Activated CD4-positive, alpha-beta T cell treated with anti-CD3 and anti-CD28 coated beads, Interleukin-2, amount 50 U/mL, for 48 hours (primary cell): ENCODE results near the gene ACOX1.

Source experiments
- DNase-seq, 2 experiments: peaks; one replicate each; pipeline ENCODE4 v3.0.0-alpha.2; 2020

ACOX1 gene

GRCh38 chr17:75927286-75927922, 51.6 kb downstream of the ACOX1 start:
- no peak for DNase-seq

- no peak for DNase-seq
These were observed 52.5 kb downstream of the ACOX1 start for GRCh38 chr17:75926456-75926855.

DNA sequence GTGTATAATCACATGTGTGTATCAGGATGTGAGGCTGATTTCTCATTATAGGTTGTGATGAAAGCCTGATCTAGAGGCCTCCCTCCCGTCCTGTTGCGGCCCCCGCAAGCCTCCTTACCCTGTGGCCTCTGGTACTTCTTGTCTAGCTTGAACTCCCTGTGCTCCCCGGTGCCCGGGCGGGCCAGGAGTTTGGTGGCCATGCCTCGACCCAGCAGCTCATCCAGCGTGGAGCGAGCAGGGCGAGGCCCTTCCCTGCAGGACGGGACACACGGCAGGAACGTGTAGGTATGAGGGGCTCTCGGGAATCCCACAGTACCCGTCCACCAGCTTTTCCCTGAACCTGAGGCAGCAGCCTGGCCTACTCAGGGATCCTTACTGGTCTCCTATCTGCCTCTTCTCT, 53.1 kb downstream of the ACOX1 start:
- DNase-seq: no peak

GRCh38 chr17:75925103-75925502, 53.9 kb downstream of the ACOX1 start:
- no peak for DNase-seq

DNA sequence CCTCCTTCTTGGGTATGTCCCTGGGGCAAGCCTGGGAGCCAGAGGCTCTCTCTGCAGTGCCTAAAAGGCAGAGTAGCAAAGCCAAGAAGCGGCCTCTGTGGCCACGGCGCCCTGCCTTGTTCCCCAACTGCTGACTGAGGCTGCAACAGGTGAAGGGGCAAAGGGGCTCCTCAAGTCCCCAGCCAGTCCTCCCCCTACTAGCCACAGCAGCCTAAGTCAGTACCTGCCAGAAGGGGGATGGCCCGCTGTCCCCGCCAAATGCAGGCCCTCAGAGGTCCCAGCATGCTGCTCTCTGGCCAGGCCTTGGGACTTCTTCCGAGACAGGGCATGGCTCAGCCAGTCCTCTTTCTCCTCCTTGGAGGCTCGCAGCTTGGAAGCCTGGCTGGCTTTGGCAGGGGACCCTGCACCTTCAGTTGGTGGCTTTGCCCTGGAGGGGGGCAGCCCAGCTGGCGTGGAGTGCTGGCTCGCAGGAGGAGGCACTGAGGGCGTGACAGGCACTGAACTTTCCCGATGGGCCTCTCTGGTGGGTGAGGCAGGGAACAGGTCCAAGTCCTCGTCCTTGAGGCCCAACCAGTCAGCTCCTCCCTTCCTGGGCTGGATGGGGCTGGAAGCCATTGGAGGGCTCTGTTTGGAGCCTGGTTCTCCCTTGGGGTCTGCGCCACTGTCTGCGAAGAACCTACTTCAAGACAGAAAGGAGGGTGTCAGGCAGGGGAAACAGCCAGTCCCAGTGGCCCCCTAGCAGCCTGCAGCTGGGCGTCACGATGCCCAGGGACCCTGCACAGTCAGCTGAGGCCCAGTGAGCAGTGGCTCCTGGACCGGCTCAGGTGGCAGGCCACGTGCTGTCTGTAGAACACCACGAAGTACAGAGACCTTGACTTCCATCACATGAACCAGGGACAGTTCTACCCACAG, 55.7 kb downstream of the ACOX1 start:
- DNase-seq: no peak

DNA sequence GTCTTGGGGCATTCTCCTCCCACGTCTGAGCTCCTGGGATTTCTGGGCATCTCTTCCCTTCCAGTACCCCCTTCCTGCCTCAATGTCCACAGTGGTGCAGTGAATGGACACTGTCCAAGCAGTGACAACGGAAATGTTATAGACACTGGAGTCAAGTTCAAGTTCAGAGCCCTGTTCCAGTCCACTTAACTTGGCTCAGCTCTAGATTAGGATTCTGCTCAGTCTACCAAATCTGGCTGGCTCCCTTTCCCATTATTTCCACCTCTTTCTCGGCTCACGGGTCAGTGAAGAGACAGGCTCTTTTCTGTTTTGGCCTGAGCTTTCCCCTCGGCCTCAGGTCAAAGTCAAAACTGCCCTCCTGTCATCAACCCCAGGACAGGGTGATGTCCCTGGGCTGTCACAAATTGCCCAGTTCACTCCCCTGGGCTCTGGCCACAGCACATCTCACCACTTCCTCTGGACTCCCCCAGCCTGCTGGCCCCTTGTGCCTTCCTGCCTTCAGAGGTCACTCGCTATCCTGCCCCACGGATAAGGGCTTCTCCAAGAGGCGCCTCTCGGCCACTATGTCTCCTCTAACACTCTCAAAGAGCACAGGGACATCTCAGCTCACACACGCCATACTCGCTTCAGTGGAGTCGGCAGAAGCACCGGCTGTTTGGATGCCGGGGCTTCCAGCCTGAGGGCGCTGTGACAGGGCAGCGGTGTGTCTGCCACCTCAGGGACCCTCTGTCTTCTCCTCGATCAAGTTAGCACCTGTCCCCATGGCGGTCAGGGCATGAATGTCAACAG, 56.6 kb downstream of the ACOX1 start:
- no peak for DNase-seq

GRCh38 chr17:75921596-75921995, 57.4 kb downstream of the ACOX1 start:
- no peak for DNase-seq

- no peak for DNase-seq
These were observed 58.9 kb downstream of the ACOX1 start for GRCh38 chr17:75920045-75920560.

DNA sequence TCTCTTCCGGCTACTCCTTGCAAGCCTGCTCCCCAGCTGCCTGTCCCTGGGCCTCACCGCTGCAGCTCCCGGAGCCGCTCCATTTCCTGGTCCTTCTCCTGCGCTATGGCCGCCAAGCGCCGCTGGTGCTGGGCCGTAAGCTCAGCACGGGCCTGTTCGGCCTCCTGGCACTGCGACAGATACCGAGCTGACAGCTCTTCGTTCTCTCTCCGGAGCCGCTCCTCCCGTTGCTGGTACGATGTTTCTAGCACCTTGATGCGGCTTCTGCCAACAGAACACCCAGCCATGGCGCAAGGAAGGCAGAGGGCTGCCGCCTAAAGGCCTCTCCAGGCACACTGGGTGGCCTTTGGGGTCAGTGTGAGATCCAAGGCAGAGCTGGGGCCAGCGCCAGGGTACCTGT, 59.4 kb downstream of the ACOX1 start:
- DNase-seq: no peak

DNA sequence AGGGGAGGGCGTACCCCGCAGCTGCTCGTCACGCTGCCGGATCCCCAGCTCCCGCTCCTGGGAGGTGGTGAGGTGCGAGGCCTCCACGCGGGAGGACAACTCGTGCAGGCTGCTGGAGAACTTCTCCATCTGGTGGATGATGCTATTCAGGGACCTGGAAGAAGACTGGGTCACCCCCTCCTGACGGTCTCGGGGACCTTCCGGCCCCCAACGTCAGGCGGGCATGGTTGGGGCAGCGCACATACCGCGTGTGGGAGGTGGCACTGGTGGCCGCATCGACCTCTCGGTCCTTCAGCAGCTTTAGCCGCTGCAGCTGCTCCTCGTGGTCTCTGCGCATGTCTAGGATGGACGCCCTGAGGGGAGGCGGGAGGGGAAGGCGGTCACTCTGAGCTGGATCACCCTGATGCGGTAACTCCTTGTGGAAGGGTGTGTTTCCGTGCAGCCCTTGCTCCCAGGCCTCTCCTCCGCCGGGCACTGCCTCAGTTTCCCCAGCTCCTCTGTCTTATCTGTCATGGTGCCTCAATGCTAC, 61.0 kb downstream of the ACOX1 start:
- no peak for DNase-seq

GRCh38 chr17:75917141-75917916, 61.6 kb downstream of the ACOX1 start:
- DNase-seq: no peak

DNA sequence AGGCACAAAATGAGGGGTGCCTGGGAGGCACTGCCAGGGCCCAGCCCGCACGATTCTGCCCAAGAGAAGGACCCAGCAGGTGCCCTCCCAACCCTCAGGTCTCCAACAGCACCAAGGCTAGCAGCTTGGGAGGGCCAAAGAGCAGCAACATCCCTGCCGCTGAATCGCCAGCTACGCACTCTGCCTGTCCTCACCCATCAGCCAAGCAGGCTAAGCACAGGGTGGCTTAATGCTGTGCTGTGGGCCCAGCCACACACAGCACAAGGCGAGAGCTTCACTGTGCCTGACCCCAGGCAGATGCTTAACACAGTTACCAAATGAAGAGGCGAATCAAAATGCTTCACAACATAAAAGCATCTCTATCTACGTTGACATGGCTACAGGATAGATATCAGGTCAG, 63.7 kb downstream of the ACOX1 start:
- no peak for DNase-seq

DNA sequence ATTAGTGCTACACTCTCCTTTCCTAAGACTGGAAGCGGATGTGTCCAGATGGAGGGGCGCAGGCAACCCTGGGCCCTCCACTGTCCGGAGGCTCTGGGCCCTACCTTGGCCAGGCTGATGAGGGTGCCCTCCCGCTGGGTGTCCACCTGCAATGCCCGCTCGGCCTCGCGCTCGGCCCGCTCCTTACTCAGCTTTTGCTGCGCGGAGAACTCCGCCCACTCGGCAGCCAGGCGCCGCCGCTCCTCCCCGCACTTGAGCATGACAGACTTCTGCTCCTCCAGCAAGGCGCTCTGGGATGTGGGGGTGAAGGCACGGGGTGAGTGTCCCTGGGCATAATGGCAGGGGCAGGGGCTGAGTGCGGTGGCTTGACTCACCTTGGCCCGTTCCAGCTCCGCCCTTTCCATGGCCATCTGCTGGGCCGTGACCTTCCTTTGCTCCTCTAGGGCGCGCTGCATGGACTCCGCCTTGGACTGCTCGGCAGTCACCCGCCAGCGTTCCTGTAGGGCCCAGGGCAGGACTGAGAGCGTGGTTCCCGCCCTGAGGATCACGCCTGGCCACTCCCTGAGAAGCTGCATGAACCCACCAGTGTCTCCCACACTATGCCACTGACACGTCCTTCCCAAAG, 64.2 kb downstream of the ACOX1 start:
- no peak for DNase-seq

DNA sequence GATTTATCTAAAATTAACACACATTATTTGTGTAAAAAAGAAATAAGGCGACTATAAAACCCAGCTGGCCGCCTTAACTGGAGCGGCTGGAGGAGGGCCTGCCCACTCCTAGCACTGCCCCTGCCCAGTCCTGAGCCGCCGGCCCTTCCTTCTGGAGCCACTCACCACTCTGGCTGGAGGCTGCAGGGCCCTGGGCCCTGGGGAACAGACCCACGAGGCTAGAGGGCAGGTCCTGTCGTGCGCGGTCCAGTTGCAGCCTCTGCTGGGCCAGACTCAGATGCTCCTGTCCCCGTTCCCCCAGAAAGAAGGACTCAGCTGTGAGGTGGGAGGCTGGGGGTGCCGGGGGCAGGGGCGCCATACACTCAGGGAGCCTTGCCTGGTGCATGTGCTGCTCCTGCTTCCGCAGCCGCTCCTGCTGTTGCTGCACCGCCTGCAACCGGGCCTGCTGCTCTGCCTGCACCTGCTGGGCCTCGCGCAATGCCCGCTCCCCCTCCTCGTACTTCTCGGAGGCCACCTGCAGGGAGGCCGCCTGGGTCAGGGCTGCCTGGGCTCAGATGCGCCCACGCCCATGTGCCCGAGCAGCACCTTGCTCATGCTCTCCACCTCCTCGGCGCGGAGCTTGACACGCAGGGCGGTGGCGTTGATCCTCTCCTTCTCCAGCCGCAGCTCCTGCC, 65.3 kb downstream of the ACOX1 start:
- no peak for DNase-seq

GRCh38 chr17:75910699-75911098, 68.3 kb downstream of the ACOX1 start:
- DNase-seq: no peak

DNA sequence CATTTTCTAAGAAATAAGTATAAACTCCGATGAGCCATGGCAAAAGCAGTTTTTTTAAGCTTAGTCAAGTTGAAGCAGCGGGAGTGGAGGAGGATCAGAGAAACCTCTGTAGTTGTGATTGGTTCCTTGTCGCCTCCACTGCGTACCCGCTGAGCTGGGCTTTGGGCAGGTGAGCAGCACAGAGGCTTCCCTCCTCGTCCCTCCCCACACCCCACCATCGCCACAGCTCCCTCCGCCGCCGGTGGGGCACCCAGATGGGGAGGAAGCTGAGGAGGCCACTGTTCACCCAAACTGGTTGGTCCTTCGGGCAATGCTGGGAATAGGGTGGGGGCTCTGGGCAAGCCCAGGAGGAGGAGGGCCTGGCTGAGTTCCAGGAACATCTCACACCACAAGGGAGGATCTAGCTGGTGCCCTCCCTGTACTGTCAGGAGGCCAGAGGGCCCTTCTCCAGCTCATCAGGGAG, 69.1 kb downstream of the ACOX1 start:
- DNase-seq: no peak

DNA sequence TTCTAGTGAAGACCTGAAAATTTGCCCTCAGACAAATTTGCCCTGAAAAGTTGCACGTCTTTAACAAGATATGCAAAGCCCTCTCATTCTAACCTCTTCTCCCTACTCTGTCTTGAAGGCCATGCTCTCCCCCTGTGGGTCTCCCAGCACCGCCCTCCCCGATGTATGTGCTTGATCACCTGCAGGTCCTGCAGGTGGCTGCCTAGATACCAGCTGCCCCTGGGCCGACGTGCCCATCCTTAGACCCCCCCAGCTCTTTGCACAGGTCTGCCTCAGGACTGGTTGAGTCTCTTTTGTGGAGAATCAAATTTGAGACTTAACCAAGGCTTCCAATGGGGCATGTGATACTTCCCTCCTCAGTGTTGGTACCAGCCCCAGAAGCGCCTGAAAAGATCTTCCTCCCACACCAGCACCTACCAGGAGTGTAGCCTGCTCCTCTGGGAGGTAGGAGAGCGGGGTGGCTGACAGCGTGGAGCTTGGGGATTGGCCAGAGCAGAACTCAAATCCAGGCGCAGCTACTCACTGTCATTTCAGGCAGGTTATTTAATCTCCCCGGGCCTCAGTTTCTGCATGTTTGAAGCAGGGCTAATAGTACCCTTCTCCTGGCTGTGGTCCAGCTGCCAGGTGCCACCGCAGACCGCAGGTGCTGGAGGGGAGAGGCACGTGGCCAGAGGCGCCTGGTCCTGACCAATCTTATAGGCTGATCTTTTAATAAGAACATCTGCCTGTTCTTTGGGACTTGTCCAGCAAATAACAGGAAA, 69.7 kb downstream of the ACOX1 start:
- DNase-seq: no peak

- DNase-seq: no peak
These were observed 70.8 kb downstream of the ACOX1 start for GRCh38 chr17:75908201-75908600.

DNA sequence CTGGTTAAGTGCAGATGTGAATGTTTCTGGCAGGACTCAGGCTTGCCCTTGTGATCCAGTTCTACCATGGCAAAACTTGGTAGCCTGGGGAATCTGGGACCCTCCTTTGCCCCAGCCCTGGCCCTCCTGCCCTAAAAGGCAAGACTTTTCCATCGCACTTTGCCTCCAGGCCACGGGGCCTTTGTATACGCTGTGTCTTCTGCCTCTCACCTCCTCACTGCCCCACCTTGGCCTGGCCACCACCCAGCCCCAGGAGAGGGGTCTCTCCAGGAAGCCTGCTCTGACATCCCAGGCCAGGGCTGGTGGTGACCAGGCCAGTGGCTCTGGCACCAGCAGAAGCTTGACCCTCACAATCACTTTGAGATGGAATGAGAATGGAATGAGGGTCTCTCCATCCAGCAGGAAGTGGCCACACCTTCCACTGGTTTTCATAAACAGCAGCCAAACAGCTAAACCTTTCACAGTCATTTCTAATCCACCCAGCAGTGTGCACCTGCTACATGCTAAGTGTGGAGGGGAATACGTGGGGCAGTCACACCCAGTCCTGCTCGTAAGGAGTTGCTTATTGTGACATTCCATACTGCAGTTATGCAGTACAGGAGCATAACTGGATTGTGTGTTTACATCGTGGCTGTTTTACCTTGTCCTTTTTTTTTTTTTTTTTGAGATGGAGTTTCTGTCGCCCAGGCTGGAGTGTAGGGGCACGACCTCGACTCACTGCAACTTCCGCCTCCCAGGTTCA, 72.7 kb downstream of the ACOX1 start:
- DNase-seq: no peak
